ENCODE results near the gene SCLY. TPM values are rescaled to one million over a fixed set of nuclear protein-coding genes. Genes with fewer than 3 reads are reported as not detected.

The SCLY gene
- total and polyA plus RNA-seq, 12 donors = 8.3 to 14.5 (median 11.4) TPM

DNA sequence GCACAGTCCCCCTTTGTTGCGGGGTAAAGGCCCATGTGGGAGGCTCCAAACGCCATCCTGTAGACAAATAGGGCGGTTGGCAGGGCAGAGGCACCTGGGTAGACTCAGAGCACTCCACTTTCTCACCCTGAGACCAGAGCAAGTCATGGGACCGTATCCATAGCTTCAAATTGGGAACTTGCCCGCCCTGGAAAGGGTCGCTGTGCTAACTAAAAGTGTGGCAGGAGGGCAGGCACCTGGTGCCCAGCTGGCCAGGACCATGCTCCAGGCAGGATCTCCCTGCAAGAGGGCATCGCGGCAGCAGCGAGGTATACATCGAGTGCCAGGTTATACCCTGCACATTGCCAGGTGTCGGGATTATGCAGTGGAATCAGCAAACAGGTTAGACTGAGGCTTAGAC lies 20.8 kb upstream of the SCLY start:
- TF ChIP-seq, protein P1, sequence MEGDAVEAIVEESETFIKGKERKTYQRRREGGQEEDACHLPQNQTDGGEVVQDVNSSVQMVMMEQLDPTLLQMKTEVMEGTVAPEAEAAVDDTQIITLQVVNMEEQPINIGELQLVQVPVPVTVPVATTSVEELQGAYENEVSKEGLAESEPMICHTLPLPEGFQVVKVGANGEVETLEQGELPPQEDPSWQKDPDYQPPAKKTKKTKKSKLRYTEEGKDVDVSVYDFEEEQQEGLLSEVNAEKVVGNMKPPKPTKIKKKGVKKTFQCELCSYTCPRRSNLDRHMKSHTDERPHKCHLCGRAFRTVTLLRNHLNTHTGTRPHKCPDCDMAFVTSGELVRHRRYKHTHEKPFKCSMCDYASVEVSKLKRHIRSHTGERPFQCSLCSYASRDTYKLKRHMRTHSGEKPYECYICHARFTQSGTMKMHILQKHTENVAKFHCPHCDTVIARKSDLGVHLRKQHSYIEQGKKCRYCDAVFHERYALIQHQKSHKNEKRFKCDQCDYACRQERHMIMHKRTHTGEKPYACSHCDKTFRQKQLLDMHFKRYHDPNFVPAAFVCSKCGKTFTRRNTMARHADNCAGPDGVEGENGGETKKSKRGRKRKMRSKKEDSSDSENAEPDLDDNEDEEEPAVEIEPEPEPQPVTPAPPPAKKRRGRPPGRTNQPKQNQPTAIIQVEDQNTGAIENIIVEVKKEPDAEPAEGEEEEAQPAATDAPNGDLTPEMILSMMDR (IDR thresholded peaks at IDR 0.05) = no peak
- no peak overlapping the region for H3K27ac ChIP-seq
- DNase-seq (no peak), ATAC-seq (no peak)
- peaks cover 0 to 99% (median 36%) of the 10 kb centered on the region in 9 donors for H3K36me3 ChIP-seq
- intact Hi-C loops (cut with DNase I) = no loop called here
- no peak overlapping the region for H3K4me3 ChIP-seq
- no peaks in the 10 kb centered on the region for H3K9me3 ChIP-seq
- H3K4me1 ChIP-seq = peaks cover 0 to 7% (median 0%) of the 10 kb centered on the region in 9 donors
- no peaks in the 10 kb centered on the region for H3K27me3 ChIP-seq
- WGBS, 2 donors = 97% methylated on average over 11 of the region's 11 CpGs

DNA sequence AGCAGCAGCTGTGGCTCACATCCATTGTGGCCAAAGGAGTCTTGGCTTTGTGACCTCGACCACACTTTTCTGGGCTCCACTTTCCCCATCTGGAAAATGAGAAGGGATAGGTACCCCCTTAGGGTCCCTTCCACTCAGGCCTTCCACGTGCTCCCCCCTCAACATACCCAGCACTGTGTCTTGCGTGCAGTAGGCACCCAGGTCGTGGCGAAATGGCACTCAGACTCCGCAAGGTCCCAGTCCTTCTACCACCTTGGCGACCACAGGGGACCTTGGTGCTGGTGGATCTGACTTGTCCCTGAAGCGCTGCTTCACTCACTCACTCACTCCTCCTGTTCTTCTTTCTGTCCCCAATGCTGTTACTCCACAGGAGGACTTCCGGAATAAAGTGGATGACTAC lies 19.9 kb upstream of the SCLY start:
- peaks cover 0 to 7% (median 0%) of the 10 kb centered on the region in 9 donors for H3K4me1 ChIP-seq
- no peak overlapping the region for H3K4me3 ChIP-seq
- WGBS, 2 donors = 90 to 92% methylated on average over 9 of the region's 9 CpGs
- DNase-seq (no peak), ATAC-seq (no peak)
- intact Hi-C loops (cut with DNase I) = no loop called here
- H3K36me3 ChIP-seq = peaks cover 0 to 99% (median 36%) of the 10 kb centered on the region in 9 donors
- TF ChIP-seq, protein P1 (IDR thresholded peaks at IDR 0.05) = no peak
- H3K27ac ChIP-seq = no peak overlapping the region
- H3K9me3 ChIP-seq = no peaks in the 10 kb centered on the region
- H3K27me3 ChIP-seq = no peaks in the 10 kb centered on the region

DNA sequence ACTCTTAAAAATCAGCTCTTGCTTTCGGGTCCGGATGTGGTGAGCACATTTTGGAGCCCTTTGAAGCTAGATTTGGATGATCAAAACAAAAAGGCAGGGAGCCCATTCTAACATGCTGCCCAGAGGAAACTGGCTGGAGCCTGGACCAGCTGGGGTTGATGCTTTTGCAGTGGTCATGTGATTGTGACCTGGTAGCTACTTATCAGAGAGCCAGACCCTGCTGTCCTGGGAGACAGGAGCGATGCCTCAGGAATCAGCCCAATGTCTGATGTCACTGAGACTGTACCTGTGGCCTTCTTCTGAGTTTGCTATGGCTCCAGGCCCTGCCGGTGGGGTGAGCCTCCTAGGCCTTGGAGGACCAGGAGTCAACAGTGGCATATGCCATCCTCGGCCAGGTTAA lies 18.7 kb upstream of the SCLY start:
- Histone ChIP-seq H3K4me3 (no peak overlapping the region), H3K9me3 (no peaks in the 10 kb centered on the region), H3K27me3 (no peaks in the 10 kb centered on the region), H3K36me3 (peaks cover 0 to 96% (median 32%) of the 10 kb centered on the region in 9 donors), H3K27ac (no peak overlapping the region), H3K4me1 (peaks cover 0 to 7% (median 0%) of the 10 kb centered on the region in 9 donors)
- whole genome bisulfite sequencing, 2 donors = 93 to 96% methylated on average over 5 of the region's 5 CpGs
- intact Hi-C loops (cut with DNase I) = no loop called here
- no peak for DNase-seq
- ATAC-seq = no peak
- TF ChIP-seq, protein P1 (IDR thresholded peaks at IDR 0.05) = no peak

DNA sequence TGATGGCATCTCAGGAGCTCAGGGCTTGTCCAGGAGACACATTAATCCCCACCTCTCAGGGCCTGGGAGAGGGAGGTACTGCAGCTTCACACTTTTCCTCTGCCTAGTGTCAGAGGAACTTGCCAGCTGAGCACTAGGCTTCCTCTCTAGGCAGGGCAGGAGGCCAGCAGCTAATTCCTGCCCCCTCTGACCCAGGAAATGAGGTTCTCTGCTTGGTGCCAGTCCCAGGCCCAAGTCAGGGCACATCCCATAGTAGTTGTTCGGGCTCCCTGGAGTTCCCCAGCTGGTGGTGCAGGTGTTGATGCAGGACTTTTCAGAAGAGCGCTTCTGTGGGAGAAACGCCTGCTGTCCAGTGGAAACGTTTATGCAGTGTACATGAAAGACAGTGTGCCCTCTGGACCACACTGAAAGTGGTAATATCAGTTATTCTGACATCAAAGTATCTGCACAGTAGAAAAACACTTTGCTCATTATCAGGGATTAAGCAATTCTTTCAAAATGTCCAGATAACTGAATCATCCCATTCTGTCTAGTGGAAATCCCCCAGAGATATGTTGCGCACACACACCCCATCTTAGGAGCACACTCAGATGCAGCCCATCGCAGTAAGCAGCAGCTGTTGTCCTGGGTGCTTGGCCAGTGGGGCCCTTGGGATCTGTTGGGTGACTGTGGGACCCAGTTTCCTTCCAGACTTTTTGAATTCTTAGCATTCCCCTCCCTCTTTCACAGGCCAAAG lies 17.8 kb upstream of the SCLY start:
- Histone ChIP-seq H3K36me3 (peaks cover 0 to 87% (median 27%) of the 10 kb centered on the region in 9 donors), H3K4me3 (no peak overlapping the region), H3K4me1 (peaks cover 0 to 7% (median 0%) of the 10 kb centered on the region in 9 donors), H3K9me3 (peaks cover 0 to under 1% (median 0%) of the 10 kb centered on the region in 11 donors), H3K27me3 (no peaks in the 10 kb centered on the region), H3K27ac (no peak overlapping the region)
- DNase-seq = no peak
- TF ChIP-seq, protein P1 (IDR thresholded peaks at IDR 0.05) = no peak
- WGBS, 2 donors = 87 to 90% methylated on average over 6 of the region's 6 CpGs
- intact Hi-C loops (cut with DNase I) = no loop called here
- peak in 6 of 8 donors; percentile 44 to 81 (median 48) for ATAC-seq

Measured in heart right ventricle (tissue), 16 donors.